Measurements from ENCODE around the gene KIT.
"Not testable (repeated sequence)": the region's sequence is repeated elsewhere in the genome, so short reads cannot be mapped to it uniquely, and the experiment has no call there.

KIT gene

DNA sequence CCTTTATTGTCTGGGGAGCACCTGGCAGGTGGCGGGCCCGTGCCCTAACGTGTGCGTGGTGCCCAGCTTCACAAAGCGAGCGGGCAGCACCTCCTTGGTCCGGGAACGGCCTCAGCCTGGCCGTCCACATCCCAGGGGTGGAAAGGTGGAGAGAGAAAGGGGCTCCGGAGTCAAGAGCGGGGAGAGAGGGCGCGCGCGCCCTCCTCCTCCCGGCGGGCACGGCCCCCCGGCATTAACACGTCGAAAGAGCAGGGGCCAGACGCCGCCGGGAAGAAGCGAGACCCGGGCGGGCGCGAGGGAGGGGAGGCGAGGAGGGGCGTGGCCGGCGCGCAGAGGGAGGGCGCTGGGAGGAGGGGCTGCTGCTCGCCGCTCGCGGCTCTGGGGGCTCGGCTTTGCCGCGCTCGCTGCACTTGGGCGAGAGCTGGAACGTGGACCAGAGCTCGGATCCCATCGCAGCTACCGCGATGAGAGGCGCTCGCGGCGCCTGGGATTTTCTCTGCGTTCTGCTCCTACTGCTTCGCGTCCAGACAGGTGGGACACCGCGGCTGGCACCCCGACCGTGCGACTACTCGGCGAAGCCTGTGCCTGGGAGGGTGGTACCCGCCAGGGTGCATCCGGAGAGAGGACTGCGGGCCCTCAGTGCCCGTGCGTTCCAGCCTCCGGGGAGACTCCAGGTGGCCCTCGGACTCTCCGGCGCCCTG is at the start of gene KIT:
TSS of gene KIT (plus strand) at position 407 of the 701 bp plus-strand sequence. CDS start at position 465, 58 bp downstream.
- peak; percentile 30 for DNase-seq (ENCODE audit: low read depth)

- no peak for DNase-seq (ENCODE audit: low read depth)
Observed at GRCh38 chr4:54609310-54609709, 48.4 kb upstream of the KIT start.

DNA sequence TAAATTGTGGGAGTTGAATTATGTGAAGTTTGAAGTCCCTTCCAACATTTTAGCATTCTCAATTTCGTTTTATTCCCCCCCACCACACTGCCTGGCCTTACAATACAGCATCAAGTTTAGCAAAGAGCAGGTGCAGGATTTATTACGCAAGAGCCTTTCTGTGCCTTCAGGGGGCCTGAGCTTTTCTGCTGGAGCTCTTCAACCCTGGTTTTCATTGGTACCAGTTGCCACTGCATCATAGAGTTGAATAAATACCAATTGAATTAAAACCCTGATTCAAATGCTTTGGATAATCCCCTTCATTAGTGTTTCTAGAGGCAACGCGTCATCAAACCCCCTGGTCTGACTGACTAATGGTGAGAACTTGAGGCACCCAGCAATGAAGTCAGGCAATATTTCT is 43.6 kb upstream of the KIT start:
- DNase-seq (ENCODE audit: low read depth): no peak

GRCh38 chr4:54620773-54621172 is 37.0 kb upstream of the KIT start:
- DNase-seq (ENCODE audit: low read depth): no peak

- no peak for DNase-seq (ENCODE audit: low read depth)
Observed at GRCh38 chr4:54625391-54625790, 32.4 kb upstream of the KIT start.

DNA sequence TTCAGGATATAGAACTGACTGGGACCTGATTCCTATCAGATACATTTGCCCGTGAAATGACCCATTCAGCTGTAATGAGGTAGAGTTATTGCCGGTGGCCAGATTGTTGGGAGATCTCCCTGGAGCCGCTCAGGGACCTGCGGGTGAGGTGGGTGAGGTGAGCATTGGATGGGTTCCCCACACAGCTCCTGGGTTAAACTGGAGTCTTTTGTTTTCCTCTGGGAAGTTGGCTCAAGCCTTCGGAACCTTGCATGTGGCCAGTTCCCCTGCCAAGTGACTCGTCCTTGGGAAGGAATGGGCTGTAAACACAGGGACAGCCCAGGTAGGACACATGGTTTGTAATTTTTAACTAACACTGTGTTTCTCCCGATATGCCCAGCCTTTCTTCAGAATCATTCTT is 31.6 kb upstream of the KIT start:
- DNase-seq (ENCODE audit: low read depth): no peak

DNA sequence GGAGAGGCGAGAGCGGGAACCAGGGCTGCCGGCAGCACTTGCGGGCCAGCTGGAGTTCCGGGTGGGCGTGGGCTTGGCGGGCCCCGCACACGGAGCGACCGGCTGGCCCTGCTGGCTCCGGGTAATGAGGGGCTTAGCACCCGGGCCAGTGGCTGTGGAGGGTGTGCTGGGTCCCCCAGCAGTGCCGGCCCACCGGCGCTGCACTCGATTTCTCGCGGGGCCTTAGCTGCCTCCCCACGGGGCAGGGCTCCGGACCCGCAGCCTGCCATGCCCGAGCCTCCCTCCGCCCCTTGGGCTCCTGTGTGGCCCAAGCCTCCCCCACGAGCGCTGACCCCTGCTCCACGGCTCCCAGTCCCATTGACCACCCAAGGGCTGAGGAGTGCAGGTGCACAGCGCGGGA is 25.2 kb upstream of the KIT start:
- DNase-seq (ENCODE audit: low read depth): no peak

DNA sequence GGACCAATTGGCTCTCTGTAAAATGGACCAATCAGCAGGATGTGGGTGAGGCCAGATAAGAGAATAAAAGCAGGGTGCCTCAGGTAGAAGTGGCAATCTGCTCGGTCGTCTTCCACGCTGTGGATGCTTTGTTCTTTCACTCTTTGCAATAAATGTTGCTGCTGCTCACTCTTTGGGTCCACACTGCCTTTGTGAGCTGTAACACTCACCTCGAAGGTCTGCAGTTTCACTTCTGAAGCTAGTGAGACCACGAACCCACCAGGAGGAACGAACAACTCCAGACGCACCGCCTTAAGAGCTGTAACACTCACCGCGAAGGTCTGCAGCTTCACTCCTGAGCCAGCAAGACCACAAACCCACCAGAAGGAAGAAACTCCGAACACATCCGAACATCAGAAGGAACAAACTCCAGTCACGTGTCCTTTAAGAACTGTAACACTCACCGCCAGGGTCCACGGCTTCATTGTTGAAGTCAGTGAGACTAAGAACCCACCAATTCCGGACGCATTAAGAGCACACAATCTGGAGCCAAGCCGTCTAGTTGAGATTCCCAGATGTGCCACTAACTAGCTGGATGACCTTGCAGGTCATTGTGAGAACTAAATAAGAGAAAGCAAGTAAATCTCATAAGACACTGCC is 24.5 kb upstream of the KIT start:
- not testable (repeated sequence) for DNase-seq (ENCODE audit: low read depth)

DNA sequence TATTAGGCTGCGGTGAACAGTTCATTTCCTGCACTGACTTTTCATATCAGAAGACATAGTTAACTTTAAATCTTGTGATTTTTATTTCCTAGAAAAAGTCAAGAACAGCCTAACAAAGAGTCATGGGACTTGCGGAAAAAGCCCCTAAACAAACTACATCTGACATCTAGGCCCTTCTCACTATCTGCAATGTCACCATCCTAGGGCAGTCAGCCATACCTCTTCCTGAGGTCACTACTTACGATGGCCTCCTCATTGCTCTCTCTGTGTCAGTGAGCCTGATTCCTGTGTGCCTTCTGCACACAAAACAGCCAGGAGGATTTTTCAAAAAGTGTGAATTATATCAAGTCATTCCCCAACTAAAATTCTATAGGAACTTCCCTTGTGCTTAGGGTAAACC is 22.4 kb upstream of the KIT start:
- DNase-seq (ENCODE audit: low read depth): no peak

DNA sequence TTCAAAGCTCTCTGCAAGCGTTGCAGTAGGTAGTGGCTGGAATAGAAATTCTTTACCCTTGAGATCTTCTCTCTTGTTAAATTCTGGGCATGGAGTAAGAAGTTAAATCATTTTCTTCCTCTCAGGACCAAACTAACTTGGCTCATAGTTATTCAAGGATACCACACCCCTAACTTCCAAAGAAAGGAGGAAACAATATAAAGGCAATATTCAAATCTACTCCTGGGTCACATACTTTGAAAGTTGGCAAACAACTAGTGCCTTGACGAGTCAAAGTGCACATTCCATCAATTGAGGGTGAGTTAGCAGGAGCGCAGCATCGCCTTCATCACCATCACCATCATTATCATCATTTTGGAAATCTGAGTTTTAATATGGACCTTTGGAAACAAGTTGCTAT is 20.4 kb upstream of the KIT start:
- no peak for DNase-seq (ENCODE audit: low read depth)

GRCh38 chr4:54641101-54641500 is 16.7 kb upstream of the KIT start:
- DNase-seq (ENCODE audit: low read depth): not testable (repeated sequence)

DNA sequence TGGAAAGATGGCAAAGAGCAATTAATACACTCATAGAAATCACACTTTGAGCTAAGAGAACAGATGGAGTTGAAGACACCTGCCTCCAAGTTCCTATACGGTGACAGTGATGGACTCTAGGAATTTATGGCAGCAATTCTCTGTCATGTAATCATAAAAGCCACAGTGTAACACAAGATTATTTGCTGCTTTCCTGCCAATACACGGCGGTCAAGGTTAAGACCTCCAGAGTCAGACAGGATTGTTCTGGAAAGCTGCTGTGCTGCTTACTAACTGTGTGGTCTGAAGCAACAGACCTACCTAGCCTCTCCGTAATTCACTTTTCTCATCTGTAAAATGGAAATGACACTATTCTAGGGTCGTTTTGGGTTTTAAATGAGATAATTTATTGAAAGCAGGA is 14.6 kb upstream of the KIT start:
- no peak for DNase-seq (ENCODE audit: low read depth)

DNA sequence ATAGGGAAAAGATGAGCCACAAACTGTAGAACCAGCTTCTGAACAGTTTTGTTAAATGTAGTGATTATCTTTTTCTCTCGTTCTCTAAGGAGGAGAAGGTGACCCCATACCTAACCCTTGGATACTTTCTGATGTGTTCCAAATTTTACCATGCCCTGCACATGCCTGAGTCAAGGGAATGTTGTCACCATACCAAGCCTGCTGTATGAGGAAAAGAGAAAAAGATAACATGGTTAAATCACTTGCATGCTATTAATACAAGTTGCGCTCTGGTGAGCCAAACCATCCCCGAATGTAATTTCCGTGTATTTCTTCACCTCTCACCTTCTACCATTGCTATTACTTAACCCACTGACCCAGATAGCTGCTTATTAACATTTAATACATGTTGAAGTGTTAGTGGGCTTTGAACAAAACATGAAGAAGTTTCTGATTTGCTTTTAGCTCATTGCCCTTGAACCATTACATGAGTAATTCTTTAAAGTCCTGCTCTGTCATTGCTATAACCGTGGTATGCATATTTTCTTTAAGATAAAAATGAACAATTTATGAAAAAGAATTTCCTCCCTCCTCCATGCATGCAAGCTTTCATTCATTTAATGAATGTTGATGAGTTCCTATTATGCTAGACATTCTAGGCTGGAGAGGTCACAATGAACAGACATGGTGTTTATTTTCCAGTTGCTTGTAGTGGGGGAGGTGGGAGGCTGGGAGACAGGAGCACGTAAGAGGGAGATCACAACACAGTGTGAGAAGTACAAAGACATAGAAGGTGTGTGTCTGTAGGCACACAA is 13.6 kb upstream of the KIT start:
- no peak for DNase-seq (ENCODE audit: low read depth)

DNA sequence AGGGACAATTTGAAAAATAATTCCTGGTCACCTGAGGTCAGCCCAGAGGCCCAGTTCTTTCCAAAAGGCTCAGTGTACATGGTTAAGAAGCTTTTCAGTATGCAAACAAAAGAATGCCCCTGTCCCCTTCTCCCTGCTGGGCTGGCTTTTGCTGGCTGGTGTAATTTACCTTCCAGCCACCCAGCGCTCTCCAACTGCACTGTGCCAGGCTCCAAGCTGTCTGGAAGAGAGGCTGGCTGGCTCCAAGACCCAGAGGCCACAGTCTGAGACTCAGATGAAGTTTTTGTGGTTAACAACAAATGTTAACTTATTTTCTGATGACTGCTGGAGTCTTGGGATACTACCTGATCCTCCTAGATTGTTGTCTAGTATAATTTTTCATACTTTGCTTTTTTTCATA is 11.9 kb upstream of the KIT start:
- no peak for DNase-seq (ENCODE audit: low read depth)

DNA sequence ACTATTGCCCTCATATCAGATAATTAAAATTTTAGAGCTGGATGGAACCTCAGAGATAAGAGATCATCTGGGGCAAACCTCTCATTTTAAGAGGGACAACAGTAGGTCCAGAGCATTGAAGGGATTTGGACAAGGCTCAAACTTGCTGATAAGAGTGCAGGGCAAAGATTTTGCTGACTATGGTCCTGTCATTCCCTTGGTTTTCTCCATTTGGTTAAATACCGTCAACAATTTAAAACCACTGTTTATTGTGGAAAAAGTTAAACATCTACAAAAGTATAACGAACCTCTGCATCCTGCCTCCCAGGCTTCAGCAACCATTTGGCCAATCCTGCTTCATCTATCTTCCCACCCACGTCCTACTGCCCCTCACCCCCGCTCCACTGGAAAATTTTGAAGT is 10.7 kb upstream of the KIT start:
- DNase-seq (ENCODE audit: low read depth): no peak

DNA sequence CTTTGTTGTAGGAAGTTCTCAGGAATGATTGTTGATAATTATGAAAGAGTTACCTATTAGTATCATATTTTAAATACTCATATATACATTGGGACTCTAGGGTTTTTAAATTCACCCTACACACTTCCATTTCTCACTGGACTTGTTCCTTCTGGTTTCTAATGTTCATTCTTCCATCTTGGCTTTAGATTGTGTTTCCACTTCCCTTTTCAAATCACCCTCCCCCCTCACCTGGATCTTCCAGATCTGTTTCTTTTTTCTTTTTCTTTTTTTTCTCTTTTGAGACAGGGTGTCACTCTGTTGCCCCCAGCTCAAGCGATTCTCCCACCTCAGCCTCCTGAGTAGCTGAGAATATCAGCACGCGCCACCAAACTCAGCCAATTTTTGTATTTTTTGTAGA is 6.7 kb upstream of the KIT start:
- no peak for DNase-seq (ENCODE audit: low read depth)

- DNase-seq (ENCODE audit: low read depth): no peak
Observed at GRCh38 chr4:54654753-54655152, 3.0 kb upstream of the KIT start.

DNA sequence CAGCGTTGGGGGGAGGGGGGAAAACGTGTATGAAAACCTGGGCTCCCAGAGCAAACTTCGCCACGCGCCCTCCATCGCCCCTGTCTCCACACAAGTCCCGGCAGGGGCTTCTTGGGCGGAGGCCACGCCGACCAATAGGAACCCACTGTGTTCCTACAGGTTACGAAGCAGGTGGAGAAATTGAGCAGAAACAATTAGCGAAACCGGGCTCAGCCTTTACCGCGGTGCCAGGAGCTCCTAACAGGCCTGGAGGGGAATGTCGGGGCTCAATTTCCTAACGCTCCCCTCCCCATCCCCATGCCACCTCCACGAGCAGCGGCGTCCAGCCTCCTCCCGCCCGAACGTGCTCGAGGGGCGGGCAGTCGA is 589 bp upstream of the KIT start:
- DNase-seq (ENCODE audit: low read depth): no peak

DNA sequence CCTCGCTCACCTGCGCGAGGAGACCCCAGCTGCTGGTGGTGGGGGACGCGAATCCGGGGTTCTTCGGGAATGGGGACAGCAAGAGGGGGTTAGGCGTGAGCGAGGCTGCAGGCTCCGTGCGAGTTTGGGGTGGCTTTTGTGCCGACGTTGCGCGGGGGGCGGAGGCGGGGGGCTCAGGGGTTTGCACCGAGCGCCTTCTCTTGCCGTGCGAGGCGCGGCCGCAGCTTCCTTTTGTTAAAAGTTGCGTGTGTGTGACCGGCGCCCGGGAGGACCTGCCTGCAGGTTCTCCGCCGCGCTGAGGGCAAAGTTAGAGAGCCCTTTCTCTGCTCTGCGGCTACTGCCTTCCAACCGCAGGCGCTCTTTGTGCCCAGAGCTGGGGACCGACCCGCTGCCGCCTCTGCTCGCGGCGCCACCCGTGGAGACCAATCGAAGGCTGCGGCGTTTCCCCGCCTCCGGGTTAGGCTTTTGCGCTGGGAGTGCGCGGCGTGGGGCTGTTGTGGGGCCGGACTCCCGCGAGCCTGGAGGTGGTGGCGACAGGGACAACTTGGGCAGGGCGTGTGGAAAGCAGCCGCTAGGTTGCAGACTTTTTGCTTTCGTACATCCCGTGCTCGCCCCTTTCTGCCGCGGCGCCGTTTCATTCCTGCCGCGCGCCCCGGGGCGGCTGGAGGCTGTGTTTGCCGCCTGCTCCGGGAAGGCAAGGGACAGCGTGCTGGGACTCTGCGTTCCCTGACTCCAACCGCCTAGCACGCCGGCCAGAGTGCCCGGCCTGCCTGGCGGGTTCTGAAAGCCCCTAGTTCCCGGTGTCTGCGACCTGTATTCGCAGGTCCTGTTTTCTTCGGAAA is 716 bp downstream of the KIT start:
- DNase-seq (ENCODE audit: low read depth): peak; percentile 50

DNA sequence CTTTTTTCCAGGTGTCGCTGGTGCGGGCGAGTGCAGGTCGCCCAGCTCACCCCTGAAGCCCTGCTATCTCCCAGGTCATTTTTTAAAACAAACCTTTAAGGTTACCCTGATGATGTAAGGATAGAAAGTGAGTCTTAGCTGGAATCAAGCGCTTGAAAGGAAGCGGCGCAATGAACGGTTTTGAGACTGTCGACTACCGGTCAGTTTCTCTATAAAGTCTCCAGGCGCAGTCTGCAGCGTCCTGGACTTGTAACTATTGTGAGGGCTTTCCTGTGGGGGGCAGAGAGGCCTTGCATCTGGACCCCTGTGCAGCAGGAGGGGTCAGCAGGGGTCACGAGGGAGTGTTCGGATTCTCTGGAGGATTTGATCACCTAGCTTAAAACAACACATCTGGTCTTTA is 1.6 kb downstream of the KIT start:
- DNase-seq (ENCODE audit: low read depth): peak; percentile 9

GRCh38 chr4:54659749-54660535 is 2.2 kb downstream of the KIT start:
- no peak for DNase-seq (ENCODE audit: low read depth)

GRCh38 chr4:54660591-54660990 is 2.8 kb downstream of the KIT start:
- peak; percentile 15 for DNase-seq (ENCODE audit: low read depth)

Data from ELR (cell line).